HG03378 (cell line): ENCODE data around the gene FOXO3B.
"Not testable (repeated sequence)": the region's sequence is repeated elsewhere in the genome, so short reads cannot be mapped to it uniquely, and the experiment has no call there.

Experiments
- ATAC-seq: cut with Tn5 transposase; IDR thresholded peaks from one replicate; pipeline ENCODE4 v1.9.1; 2021; ENCODE audit warnings: mild to moderate bottlenecking, moderate library complexity; ENCODE audit not compliant: unreplicated experiment

Gene FOXO3B

GRCh38 chr17:18681767-18682571 is at the start of gene FOXO3B:
Gene FOXO3B (minus strand): TSS chr17:18682314. CDS start chr17:18681651, 663 bp downstream.
- peak; percentile 80 for ATAC-seq

- not testable (repeated sequence) for ATAC-seq
Measured at GRCh38 chr17:18723509-18723908, 41.4 kb upstream of the FOXO3B start.

GRCh38 chr17:18722612-18723011 is 40.5 kb upstream of the FOXO3B start:
- ATAC-seq, result not testable (repeated sequence)

- ATAC-seq, result not testable (repeated sequence)
Measured at GRCh38 chr17:18721775-18722547, 39.8 kb upstream of the FOXO3B start.

GRCh38 chr17:18719428-18720110 is 37.5 kb upstream of the FOXO3B start:
- ATAC-seq, result not testable (repeated sequence)

- not testable (repeated sequence) for ATAC-seq
Measured at GRCh38 chr17:18718643-18719427, 36.7 kb upstream of the FOXO3B start.

GRCh38 chr17:18712354-18712999 is 30.4 kb upstream of the FOXO3B start:
- not testable (repeated sequence) for ATAC-seq

GRCh38 chr17:18708215-18708614 is 26.1 kb upstream of the FOXO3B start:
- ATAC-seq, result not testable (repeated sequence)

- ATAC-seq, result not testable (repeated sequence)
Measured at GRCh38 chr17:18705955-18706354, 23.8 kb upstream of the FOXO3B start.

- ATAC-seq, result not testable (repeated sequence)
Measured at GRCh38 chr17:18698473-18699103, 16.5 kb upstream of the FOXO3B start.

GRCh38 chr17:18695143-18695542 is 13.0 kb upstream of the FOXO3B start:
- ATAC-seq, result not testable (repeated sequence)

GRCh38 chr17:18682668-18683067 is 554 bp upstream of the FOXO3B start:
- not testable (repeated sequence) for ATAC-seq

GRCh38 chr17:18677381-18677780 is 4.7 kb downstream of the FOXO3B start:
- not testable (repeated sequence) for ATAC-seq

- not testable (repeated sequence) for ATAC-seq
Measured at GRCh38 chr17:18676928-18677327, 5.2 kb downstream of the FOXO3B start.

GRCh38 chr17:18672395-18673227 is 9.5 kb downstream of the FOXO3B start:
- not testable (repeated sequence) for ATAC-seq

GRCh38 chr17:18668625-18669024 is 13.5 kb downstream of the FOXO3B start:
- ATAC-seq, result not testable (repeated sequence)

GRCh38 chr17:18667535-18667934 is 14.6 kb downstream of the FOXO3B start:
- not testable (repeated sequence) for ATAC-seq

GRCh38 chr17:18666326-18666725 is 15.8 kb downstream of the FOXO3B start:
- ATAC-seq, result not testable (repeated sequence)
